COR-L47 (cell line): ENCODE data around the gene NINJ2.
"Not testable (repeated sequence)": the region's sequence is repeated elsewhere in the genome, so short reads cannot be mapped to it uniquely, and the experiment has no call there.

Experiments
- DNase-seq: peaks from one replicate; lab custom pipeline; 2025; lab: John Stamatoyannopoulos, UW

NINJ2 gene

DNA sequence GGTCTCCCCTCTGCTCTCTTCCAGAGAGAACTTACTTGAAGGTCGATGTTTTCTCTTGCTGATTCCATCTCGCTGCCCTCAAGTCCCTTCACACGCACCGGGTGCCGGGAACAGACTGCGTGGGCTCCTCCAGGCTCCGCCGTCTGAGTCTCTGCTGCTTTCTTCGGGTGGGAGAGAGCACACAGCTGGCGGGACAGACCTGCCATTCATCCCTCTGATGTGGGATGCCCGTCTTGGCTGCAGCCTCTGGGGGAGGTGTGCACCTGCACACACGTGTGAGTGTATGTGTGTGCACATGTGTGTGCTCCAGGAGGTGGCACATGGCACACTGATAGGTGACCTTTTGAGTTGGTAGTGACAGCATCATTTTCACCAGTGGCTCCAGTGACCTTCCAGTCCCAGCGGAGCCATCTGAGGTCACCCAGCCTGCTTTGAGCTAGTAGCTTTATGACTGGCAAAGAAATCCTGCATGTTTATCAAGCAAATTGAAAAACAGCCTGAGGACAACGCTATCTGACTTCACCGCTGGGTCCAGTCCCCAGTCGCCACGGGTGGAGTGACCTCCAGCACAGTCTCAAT lies at the start of gene NINJ2:
TSS of gene NINJ2 (minus strand) at position 153 of the 579 bp plus-strand sequence. CDS start at position 68, 85 bp downstream.
- no peak for DNase-seq

DNA sequence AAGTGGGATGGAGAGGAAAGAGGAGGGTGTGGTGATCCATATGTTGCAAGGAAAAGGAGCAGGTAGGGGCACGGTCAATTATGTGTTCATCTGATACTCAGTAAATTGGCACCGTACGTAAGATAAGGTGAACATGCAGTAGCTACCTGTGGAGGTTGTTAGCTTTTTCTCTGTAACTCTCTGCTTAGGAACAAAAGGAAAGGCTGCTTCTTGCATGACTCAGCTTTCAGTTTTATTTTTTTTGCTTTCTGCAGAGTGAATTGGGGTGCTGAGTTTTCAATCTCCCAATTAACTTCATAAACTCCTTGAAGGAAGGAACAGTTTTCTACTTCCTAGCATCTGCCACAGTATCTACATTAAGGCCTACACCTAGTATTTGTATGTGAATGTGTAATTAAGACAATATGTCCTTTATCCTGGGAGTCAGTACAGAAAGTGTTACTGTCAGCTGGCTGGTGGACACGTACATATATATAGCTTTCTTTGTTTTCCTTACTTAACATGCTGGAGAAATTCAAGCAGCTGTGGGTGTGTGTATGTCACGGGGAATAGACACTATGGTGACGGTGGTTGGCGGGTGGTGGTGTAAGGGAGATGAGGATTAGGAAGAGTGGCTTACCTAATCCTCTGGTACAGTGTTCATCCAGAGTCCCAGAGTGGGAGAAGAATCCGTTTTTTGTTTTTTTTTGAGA lies 49.1 kb upstream of the NINJ2 start:
- DNase-seq = peak; percentile 25

- DNase-seq = no peak
Observed at GRCh38 chr12:709455-710020, 46.3 kb upstream of the NINJ2 start.

- DNase-seq = not testable (repeated sequence)
Observed at GRCh38 chr12:708084-708483, 44.8 kb upstream of the NINJ2 start.

DNA sequence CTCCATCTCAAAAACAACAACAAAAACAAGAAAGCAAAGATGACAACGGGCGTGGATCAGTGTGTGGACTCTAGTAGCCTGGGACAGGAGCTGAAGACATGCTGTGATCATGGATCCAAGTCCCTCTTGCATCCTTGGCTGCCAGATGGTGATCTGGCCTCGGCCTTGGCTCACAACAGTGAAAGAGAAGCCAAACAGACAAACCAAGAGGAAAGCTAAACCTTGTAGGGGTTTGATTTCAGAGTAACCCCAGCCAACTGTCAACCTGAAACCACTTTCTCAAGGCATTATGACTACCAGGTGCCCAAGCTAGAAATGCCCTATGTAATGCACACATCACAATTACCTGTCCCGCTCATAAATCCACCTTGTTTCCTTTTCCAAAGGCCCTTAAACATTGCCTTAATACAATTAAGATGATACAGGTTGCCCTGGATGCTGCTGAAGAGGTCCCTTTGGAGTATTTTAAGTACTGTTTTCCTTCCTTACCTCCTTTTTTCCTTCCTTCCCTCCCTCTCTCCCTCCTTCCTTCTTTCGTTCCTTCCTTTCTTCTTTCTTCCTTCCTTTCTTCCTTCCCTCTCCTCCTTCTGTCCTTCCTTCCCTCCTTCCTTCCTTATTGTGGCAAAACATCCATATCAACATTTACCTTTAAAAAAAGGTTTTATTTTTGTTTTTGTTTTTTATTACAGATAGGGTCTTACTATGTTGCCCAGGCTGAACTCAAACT lies 41.4 kb upstream of the NINJ2 start:
- DNase-seq = no peak

- no peak for DNase-seq
Observed at GRCh38 chr12:701896-702539, 38.8 kb upstream of the NINJ2 start.

GRCh38 chr12:700016-700415 lies 36.8 kb upstream of the NINJ2 start:
- no peak for DNase-seq

- not testable (repeated sequence) for DNase-seq
Observed at GRCh38 chr12:698222-698621, 35.0 kb upstream of the NINJ2 start.

DNA sequence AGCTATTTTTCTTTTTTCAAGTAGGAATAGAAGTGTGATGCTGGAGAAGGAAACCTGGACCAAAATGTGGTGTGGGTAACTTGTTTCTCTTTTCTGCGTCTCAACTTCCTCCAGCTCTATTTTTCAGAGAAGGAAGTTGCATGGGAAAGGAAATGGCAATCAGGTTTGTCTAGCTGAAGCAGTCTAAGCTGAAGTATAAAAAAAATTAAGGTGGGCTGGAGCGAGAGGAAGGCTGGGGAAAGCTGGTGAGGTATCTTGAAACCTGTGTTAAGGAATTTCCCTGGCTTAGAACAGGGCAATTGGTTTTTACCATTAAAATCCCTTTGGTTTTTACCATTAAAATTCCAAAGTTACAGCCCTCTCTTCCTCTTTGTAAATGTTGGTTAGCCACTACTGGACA lies 34.2 kb upstream of the NINJ2 start:
- no peak for DNase-seq

DNA sequence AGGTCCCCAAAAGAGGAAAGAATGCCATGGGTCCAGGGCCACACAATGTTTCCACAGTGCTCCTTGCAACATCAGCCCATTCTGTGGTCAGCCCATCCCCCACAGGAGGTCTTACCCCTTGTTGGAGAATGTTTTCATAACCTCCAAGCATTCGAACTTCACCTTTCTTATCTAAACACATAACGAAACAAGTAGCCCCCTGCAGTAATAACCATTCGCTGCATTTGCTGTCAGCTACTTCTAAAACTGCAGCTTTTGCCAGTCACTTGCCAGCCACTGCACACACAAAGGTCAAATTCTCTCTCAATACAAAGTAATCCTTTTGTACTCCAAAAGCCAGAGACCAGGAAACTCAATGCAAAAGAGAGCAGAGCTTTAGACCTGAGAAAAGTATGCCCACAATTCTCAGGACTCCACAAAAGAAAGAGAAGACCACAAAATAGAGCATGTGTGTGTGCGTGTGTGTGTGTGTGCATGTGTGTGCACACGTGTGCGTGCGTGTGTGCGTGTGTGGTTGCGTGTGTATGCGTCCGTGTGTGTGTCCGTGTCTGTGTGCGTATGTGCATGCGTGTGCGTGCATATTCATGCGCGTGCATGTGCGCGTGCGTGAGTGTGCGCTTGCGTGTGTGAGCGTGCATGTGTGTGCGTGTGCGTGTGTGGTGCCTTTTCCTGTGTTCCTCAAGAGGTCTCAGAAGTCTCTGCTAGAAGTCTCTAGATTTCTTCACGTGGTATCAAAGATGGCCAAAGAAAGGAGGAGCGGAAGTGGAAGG lies 31.7 kb upstream of the NINJ2 start:
- no peak for DNase-seq

DNA sequence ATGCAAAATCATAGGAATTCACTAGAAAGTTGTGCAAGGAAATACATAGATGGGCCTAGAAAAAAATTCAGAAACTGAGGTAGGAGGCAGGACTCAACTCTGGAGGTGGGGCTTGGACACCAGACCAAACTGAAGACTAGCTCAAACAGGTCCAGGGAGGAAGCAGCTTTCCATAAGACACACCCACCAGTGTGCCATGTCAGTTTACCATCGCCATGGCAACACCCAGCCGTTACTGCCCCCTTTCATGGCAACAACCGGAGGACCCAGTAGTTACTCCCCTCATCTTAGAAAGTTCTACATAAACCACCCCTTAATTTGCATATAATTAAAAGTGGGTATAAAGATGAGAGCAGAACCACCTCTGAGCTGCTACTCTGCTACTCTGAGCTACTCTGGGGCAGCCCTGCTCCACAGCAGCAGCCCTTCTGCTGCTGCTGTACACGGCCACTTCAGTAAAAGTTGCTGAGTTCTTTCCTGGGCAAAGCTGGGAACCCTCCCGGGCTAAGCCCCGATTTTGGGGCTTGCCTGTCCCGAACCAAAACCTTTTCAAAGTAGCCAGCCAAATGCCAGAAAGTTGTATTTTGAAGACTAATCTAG lies 30.8 kb upstream of the NINJ2 start:
- no peak for DNase-seq

- no peak for DNase-seq
Observed at GRCh38 chr12:692274-692673, 29.0 kb upstream of the NINJ2 start.

DNA sequence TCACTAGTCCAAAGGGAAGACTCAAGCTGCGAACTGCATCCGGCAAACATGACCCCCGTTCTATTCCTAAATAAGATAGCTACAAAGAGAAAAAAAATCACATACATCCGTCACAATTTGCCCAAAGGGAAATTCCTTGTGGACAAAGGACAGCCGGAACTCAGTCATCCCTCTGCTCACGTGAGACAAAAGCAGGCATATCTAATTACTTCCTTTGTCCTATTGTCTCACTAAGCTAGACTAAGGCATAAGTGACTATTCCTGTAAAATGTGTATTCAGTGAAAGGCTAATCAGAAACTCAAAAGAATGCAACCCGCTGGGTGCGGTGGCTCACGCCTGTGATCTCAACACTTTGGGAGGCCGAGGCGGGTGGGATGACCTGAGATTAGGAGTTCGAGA lies 27.2 kb upstream of the NINJ2 start:
- DNase-seq = peak; percentile 19

DNA sequence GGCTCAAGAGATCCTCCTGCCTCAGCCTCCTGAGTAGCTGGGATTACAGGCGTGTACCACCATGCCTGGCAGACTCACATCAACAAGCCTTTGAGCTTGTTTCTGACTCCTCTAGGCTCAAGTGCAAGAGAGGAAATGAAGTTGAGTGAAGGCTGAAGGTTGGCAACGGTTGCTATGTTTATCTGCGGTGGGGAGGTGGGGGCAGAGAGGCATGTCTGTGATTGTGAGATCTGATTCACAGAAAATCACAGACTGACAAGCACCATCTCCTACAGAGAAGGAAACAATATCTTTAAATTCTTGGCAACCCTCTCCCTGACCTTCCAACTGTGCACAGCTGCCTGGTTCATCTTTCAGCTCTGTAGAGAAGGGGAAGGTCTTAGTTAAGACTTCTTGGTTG lies 22.1 kb upstream of the NINJ2 start:
- peak; percentile 1 for DNase-seq

DNA sequence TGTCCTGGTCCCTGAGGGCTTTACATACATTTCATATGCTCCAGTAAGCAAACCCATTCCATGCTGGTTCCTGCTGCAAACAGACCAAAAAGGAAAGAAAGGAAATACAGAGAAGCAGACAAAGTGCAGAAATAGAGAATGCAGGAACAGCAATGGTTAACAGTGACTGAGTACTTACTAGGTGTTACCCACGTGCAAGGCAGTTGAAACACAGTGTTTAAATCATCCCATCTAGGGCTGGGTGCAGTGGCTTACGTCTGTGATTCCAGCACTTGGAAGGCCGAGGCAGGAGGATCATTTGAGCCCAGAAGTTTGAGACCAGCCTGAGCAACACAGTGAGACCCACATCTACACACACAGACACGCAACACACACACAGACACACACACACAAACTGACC lies 21.2 kb upstream of the NINJ2 start:
- no peak for DNase-seq

DNA sequence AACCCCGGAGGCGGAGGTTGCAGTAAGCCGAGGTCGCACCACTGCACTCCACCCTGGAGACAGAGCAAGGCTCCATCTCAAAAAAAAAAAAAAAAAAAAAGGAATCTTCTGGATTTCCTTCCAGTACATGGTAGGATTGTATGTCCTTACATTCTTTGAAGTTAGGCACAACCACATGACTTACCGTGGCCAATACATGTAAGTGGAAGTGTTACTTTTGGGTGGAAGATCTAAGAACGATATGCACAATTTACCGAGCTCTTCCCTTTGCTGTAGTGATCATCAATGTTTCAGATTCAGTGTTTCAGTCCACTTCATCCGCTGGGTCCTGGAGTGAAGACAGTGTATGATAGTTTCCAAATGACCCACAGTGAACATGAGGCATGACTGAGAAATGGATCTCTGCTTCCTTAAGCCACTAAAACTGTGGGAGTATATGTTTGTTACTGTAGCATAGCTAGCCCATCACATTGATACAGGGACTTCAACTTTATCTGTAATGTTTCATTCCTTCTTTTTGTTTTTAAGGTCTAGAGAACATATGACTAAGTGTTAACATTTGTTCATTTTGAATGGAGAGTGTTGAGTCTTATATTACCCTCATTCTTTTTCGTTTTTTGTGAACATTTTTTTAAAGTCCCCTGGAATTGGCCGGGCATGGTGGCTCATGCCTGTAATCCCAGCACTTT lies 18.5 kb upstream of the NINJ2 start:
- DNase-seq = no peak

GRCh38 chr12:678747-679712 lies 15.8 kb upstream of the NINJ2 start:
- no peak for DNase-seq

- DNase-seq = no peak
Observed at GRCh38 chr12:675562-675961, 12.3 kb upstream of the NINJ2 start.

DNA sequence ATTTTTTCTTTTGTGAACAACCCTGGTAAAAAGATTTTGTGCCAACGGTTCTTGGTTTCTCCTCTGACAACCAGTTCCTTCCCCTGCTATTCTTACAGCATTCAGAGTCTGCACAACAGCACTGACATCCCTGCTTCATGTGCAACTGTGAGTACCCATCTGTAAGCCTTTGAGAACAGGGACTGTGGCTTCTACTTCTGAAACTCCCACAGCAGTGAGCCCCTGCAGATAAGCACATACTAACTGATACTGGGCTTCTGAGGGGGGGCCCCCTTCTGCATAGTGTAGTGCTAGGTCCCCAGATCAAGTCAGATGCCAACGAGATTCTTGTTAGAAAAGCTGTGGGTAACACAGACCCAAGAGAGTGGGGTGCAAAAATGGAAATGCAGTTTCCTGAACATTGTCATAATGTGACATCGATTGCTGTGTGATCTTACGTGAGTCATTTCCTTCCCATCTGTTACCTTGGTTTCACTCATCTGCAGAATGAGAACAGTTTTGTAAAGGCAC lies 11.1 kb upstream of the NINJ2 start:
- no peak for DNase-seq
